ENCODE results near the gene NT5DC4.

NT5DC4 gene

GRCh38 chr2:112752667-112753066, 31.8 kb downstream of the NT5DC4 start:
- TF ChIP-seq CTCF (IDR thresholded peaks at IDR 0.05; ENCODE audit: low read depth, low read length, poor library complexity, severe bottlenecking): no peak
- TF ChIP-seq EZH2phosphoT487 (IDR thresholded peaks at IDR 0.05; ENCODE audit: borderline replicate concordance, low read length): no peak
- H3K4me2 ChIP-seq (ENCODE audit: low read length): no peak overlapping the region
- H4K20me1 ChIP-seq (ENCODE audit: control insufficient read depth, insufficient read depth, low read depth, low read length): no peaks in the 10 kb centered on the region
- no peak overlapping the region for H3K27ac ChIP-seq (ENCODE audit: low read depth, low read length)
- no peaks in the 10 kb centered on the region for H3F3A ChIP-seq (ENCODE audit: control insufficient read depth, insufficient read depth)
- peaks cover 47% of the 10 kb centered on the region for H3K79me2 ChIP-seq (ENCODE audit: control insufficient read depth, low read length)
- no peaks in the 10 kb centered on the region for H3K9me2 ChIP-seq (replicated peaks; ENCODE audit: control insufficient read depth, low read length)
- no peaks in the 10 kb centered on the region for H3K27me3 ChIP-seq (ENCODE audit: control insufficient read depth, low read length)
- no peaks in the 10 kb centered on the region for H3K4me1 ChIP-seq (ENCODE audit: control insufficient read depth, low read length)
- no peaks in the 10 kb centered on the region for H3K9me3 ChIP-seq (ENCODE audit: control insufficient read depth, insufficient read depth, low read length)
- H3K4me3 ChIP-seq (ENCODE audit: low read length): no peak overlapping the region
- peaks cover 95% of the 10 kb centered on the region for H3K36me3 ChIP-seq (ENCODE audit: control insufficient read depth, low read length)

GRCh38 chr2:112754564-112754963, 33.7 kb downstream of the NT5DC4 start:
- Histone ChIP-seq H3K4me1 (ENCODE audit: control insufficient read depth, low read length) (no peaks in the 10 kb centered on the region), H4K20me1 (ENCODE audit: control insufficient read depth, insufficient read depth, low read depth, low read length) (no peaks in the 10 kb centered on the region), H3K79me2 (ENCODE audit: control insufficient read depth, low read length) (peaks cover 33% of the 10 kb centered on the region), H3K36me3 (ENCODE audit: control insufficient read depth, low read length) (peaks cover 95% of the 10 kb centered on the region), H3K27me3 (ENCODE audit: control insufficient read depth, low read length) (no peaks in the 10 kb centered on the region), H3K4me2 (ENCODE audit: low read length) (no peak overlapping the region), H3F3A (ENCODE audit: control insufficient read depth, insufficient read depth) (no peaks in the 10 kb centered on the region), H3K27ac (ENCODE audit: low read depth, low read length) (no peak overlapping the region), H3K4me3 (ENCODE audit: low read length) (no peak overlapping the region), H3K9me2 (replicated peaks; ENCODE audit: control insufficient read depth, low read length) (no peaks in the 10 kb centered on the region), H3K9me3 (ENCODE audit: control insufficient read depth, insufficient read depth, low read length) (no peaks in the 10 kb centered on the region)
- no peak for TF ChIP-seq CTCF (IDR thresholded peaks at IDR 0.05; ENCODE audit: low read depth, low read length, poor library complexity, severe bottlenecking)
- TF ChIP-seq EZH2phosphoT487 (IDR thresholded peaks at IDR 0.05; ENCODE audit: borderline replicate concordance, low read length): no peak

- Histone ChIP-seq H3K4me1 (ENCODE audit: control insufficient read depth, low read length) (no peaks in the 10 kb centered on the region), H3F3A (ENCODE audit: control insufficient read depth, insufficient read depth) (no peaks in the 10 kb centered on the region), H3K9me3 (ENCODE audit: control insufficient read depth, insufficient read depth, low read length) (no peaks in the 10 kb centered on the region), H3K4me2 (ENCODE audit: low read length) (no peak overlapping the region), H3K36me3 (ENCODE audit: control insufficient read depth, low read length) (peaks cover 95% of the 10 kb centered on the region), H3K27me3 (ENCODE audit: control insufficient read depth, low read length) (no peaks in the 10 kb centered on the region), H3K4me3 (ENCODE audit: low read length) (no peak overlapping the region), H4K20me1 (ENCODE audit: control insufficient read depth, insufficient read depth, low read depth, low read length) (no peaks in the 10 kb centered on the region), H3K9me2 (replicated peaks; ENCODE audit: control insufficient read depth, low read length) (no peaks in the 10 kb centered on the region), H3K79me2 (ENCODE audit: control insufficient read depth, low read length) (peaks cover 27% of the 10 kb centered on the region), H3K27ac (ENCODE audit: low read depth, low read length) (no peak overlapping the region)
- TF ChIP-seq CTCF (IDR thresholded peaks at IDR 0.05; ENCODE audit: low read depth, low read length, poor library complexity, severe bottlenecking): no peak
- no peak for TF ChIP-seq EZH2phosphoT487 (IDR thresholded peaks at IDR 0.05; ENCODE audit: borderline replicate concordance, low read length)
These were observed 34.6 kb downstream of the NT5DC4 start for GRCh38 chr2:112755444-112755843.

GRCh38 chr2:112756207-112756606, 35.4 kb downstream of the NT5DC4 start:
- Histone ChIP-seq H3K9me2 (replicated peaks; ENCODE audit: control insufficient read depth, low read length) (no peaks in the 10 kb centered on the region), H3K4me2 (ENCODE audit: low read length) (no peak overlapping the region), H3F3A (ENCODE audit: control insufficient read depth, insufficient read depth) (no peaks in the 10 kb centered on the region), H3K36me3 (ENCODE audit: control insufficient read depth, low read length) (peaks cover 93% of the 10 kb centered on the region), H3K27ac (ENCODE audit: low read depth, low read length) (no peak overlapping the region), H3K27me3 (ENCODE audit: control insufficient read depth, low read length) (no peaks in the 10 kb centered on the region), H4K20me1 (ENCODE audit: control insufficient read depth, insufficient read depth, low read depth, low read length) (no peaks in the 10 kb centered on the region), H3K4me1 (ENCODE audit: control insufficient read depth, low read length) (no peaks in the 10 kb centered on the region), H3K9me3 (ENCODE audit: control insufficient read depth, insufficient read depth, low read length) (no peaks in the 10 kb centered on the region), H3K4me3 (ENCODE audit: low read length) (no peak overlapping the region), H3K79me2 (ENCODE audit: control insufficient read depth, low read length) (peaks cover 27% of the 10 kb centered on the region)
- TF ChIP-seq CTCF (IDR thresholded peaks at IDR 0.05; ENCODE audit: low read depth, low read length, poor library complexity, severe bottlenecking): no peak
- no peak for TF ChIP-seq EZH2phosphoT487 (IDR thresholded peaks at IDR 0.05; ENCODE audit: borderline replicate concordance, low read length)

All from DOHH2 (cell line).